Mammary epithelial cell (primary cell): ENCODE measurements around the gene TNRC6C.

Experiments used
- CTCF ChIP-seq, 2 donors: IDR thresholded peaks in 1 of 2; conservative IDR thresholded peaks in 1 of 2; 2 replicates each; pipeline ENCODE4 v1.5.1; 2011 to 2012; ENCODE audit warnings: inconsistent platforms in 2 of 2, low read length in 2 of 2, mild to moderate bottlenecking in 2 of 2, control low read depth in 1 of 2, low read depth in 1 of 2; ENCODE audit not compliant: insufficient read depth in 1 of 2; ENCODE audit errors: extremely low read depth in 1 of 2
- EZH2 ChIP-seq: IDR thresholded peaks from 2 replicates; pipeline ENCODE4 v1.6.1; 2012; ENCODE audit warnings: low read length, inconsistent platforms, borderline replicate concordance

DNA sequence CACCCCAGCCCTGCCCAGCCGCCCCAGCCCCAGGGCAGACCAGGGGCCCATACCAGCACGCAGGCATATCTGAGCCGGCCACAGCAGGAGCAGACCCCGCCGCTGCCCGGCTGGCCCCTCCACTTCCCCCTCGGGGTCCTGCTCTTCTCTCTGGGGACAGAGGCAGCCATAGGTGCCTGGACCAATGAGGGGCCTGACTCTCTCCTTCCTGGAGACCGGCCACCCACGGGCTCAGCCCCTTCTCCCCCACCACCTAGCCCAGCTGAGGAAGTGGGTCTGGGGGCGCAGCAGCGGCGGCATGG is 166.3 kb downstream of the TNRC6C start:
- TF ChIP-seq CTCF (conservative IDR thresholded peaks at IDR 0.05 in 1 of 2, IDR thresholded peaks at IDR 0.05 in 1 of 2; ENCODE audit: extremely low read depth in 1 of 2, insufficient read depth in 1 of 2, low read depth in 1 of 2, low read length in 2 of 2) (no peak), EZH2 (no peak)
